Heart left ventricle (tissue), 16 donors: ENCODE results near the gene SNURF. TPM values are rescaled to one million over a fixed set of nuclear protein-coding genes. Genes with fewer than 3 reads are reported as not detected.

Source experiments
- ATAC-seq, 4 donors: fragments of 200-7000 bp; cut with Tn5 transposase; one replicate each; pipeline ENCODE4 v1.9.1; 2020 to 2022; ENCODE audit warnings: moderate library complexity in 4 of 4, mild to moderate bottlenecking in 3 of 4, moderate number of reproducible peaks in 1 of 4
- DNase-seq, 5 donors: peaks; one replicate each; pipeline ENCODE4 v3.0.0-alpha.2; 2020
- H3K27ac ChIP-seq, 12 donors: fragments of 200-600 bp; sonication (generic) in 4 of 12; one replicate each; pipeline versions ENCODE4 v1.5.0 to v1.8.0; 2016 to 2022; ENCODE audit warnings: mild to moderate bottlenecking in 2 of 12
- H3K27me3 ChIP-seq, 9 donors: fragments of 200-600 bp; sonication (generic) in 2 of 9; one replicate each; pipeline versions ENCODE4 v1.5.1 to v1.8.0; 2016 to 2022; ENCODE audit warnings: mild to moderate bottlenecking in 3 of 9
- H3K36me3 ChIP-seq, 9 donors: fragments of 200-600 bp; sonication (generic) in 2 of 9; one replicate each; pipeline versions ENCODE4 v1.5.0 to v1.8.0; 2018 to 2022; ENCODE audit warnings: mild to moderate bottlenecking in 2 of 9
- H3K4me1 ChIP-seq, 12 donors: fragments of 200-600 bp; sonication (generic) in 4 of 12; one replicate each; pipeline versions ENCODE4 v1.5.0 to v1.8.0; 2016 to 2022; ENCODE audit warnings: mild to moderate bottlenecking in 3 of 12
- H3K4me3 ChIP-seq, 12 donors: fragments of 200-600 bp; sonication (generic) in 4 of 12; one replicate each; pipeline versions ENCODE4 v1.5.0 to v1.8.0; 2017 to 2022; ENCODE audit warnings: mild to moderate bottlenecking in 9 of 12, moderate library complexity in 4 of 12
- H3K9me3 ChIP-seq, 12 donors: fragments of 200-600 bp; sonication (generic) in 4 of 12; one replicate each; pipeline versions ENCODE4 v1.5.0 to v1.8.0; 2016 to 2022; ENCODE audit warnings: mild to moderate bottlenecking in 1 of 12
- CTCF ChIP-seq, 12 donors: fragments of 200-600 bp; sonication (generic) in 4 of 12; IDR thresholded peaks; one replicate each; pipeline versions ENCODE4 v1.5.0 to v1.8.0; 2018 to 2022; ENCODE audit warnings: antibody characterized with exemption in 12 of 12, mild to moderate bottlenecking in 5 of 12
- POLR2A ChIP-seq, 2 donors: fragments of 450-650 bp; IDR thresholded peaks; one replicate each; pipeline ENCODE4 v1.6.1; 2017; ENCODE audit warnings: antibody characterized with exemption in 2 of 2, mild to moderate bottlenecking in 2 of 2, moderate library complexity in 2 of 2
- WGBS, 4 donors: extraction: QIAGEN DNeasy Blood & Tissue Kit in 2 of 4; methylation state at CpG; one replicate each; pipeline versions ENCODE4 v1.1.5 to v1.1.7; 2013 to 2018; 5-methylcytosine and 5-hydroxymethylcytosine counted together
- intact Hi-C, 10 donors: fragments of 100-400 bp; cut with DNase I; formaldehyde crosslinking; loops; one replicate each; pipeline versions ENCODE4 v1.11.1 to v1.14.2; 2022
- polyA plus RNA-seq, 2 donors: library from polyadenylated mRNA; stranded (reverse); fragments of 200-250 nt; gene quantifications; one replicate each; pipeline ENCODE4 v1.2.3, GENCODE V29; 2013
- total RNA-seq, 9 donors: library from RNA; depleted of rRNA in 2 of 9; stranded (reverse); fragments of >200 nt in 2 of 9; fragmentation: NEBNext Ultra II Directional in 3 of 9; extraction: Animal tissue kit (Norgen Biotek cat#: 25700) in 3 of 9; gene quantifications; one replicate each; pipeline versions ENCODE4 v1.1.0 to v1.2.4, GENCODE V29; 2016 to 2023
- donor health status: ischemic (EF 13 %, LVEDD 7.1; RV severe dilation, severe dysfunction).
- donor health status: healthy with polysubstance abuse.
- donor health status: DM: no; HTN: yes; CAD: no.
- donor health status: DM: no; HTN: no; CAD: no.
- donor health status: ischemic (EF 25% LVEDD 6.9; RV normal size, moderate dysfunction).
- donor health status: ischemic (EF 25% LVEDD 5.7; RV mildly dilated, moderate dysfunction).
- donor health status: healthy.
- donor health status: DM: yes; HTN: yes; CAD: no.
- donor health status: ischemic (EF 35%, LVEDD 5.7; RV mildly dilated, moderate dysfunction).
- donor health status: nonischemic (EF 11% LVEDD 7.7; RV severe dilation, severe dysfunction).
- donor health status: DM: yes; HTN: yes; CAD: no.
- donor health status: PGD.
- donor health status: ischemic (EF 29% LVEDD 5.4; RV normal size, mild dysfunction).
- donor health status: nonischemic (EF 23%, LVEDD 6.1; RV moderate dilation, normal function).

The SNURF gene
- total and polyA plus RNA-seq, 11 donors: 4.9 to 80.2 (median 36.6) TPM

- Histone ChIP-seq H3K27me3 (no peaks in the 10 kb centered on the region), H3K36me3 (no peaks in the 10 kb centered on the region), H3K4me1 (peaks cover 0 to 2% (median 0%) of the 10 kb centered on the region in 12 donors), H3K27ac (no peak overlapping the region), H3K4me3 (no peak overlapping the region), H3K9me3 (peaks cover 0 to 17% (median 0%) of the 10 kb centered on the region in 12 donors)
- no peak for DNase-seq
- intact Hi-C loops: no loop called here
- ATAC-seq: no peak
- TF ChIP-seq POLR2A (IDR thresholded peaks at IDR 0.05): no peak
- no peak for TF ChIP-seq CTCF (IDR thresholded peaks at IDR 0.05)
- 68 to 85% (median 78%) methylated on average over 1 of the region's 1 CpG for WGBS, 4 donors
Measured at GRCh38 chr15:24945711-24946110, 9.1 kb upstream of the SNURF start.

GRCh38 chr15:24948495-24948894, 6.3 kb upstream of the SNURF start:
- H3K4me3 ChIP-seq: no peak overlapping the region
- H3K36me3 ChIP-seq: no peaks in the 10 kb centered on the region
- H3K9me3 ChIP-seq: peaks cover 0 to 17% (median 0%) of the 10 kb centered on the region in 12 donors
- DNase-seq (no peak), ATAC-seq (no peak)
- TF ChIP-seq POLR2A (IDR thresholded peaks at IDR 0.05) (no peak), CTCF (IDR thresholded peaks at IDR 0.05) (no peak)
- H3K27me3 ChIP-seq: no peaks in the 10 kb centered on the region
- H3K27ac ChIP-seq: no peak overlapping the region
- WGBS, 4 donors: 62 to 74% (median 67%) methylated on average over 3 of the region's 3 CpGs
- intact Hi-C loops: no loop called here
- H3K4me1 ChIP-seq: peaks cover 0 to 2% (median 0%) of the 10 kb centered on the region in 12 donors

GRCh38 chr15:24955531-24955921, 739 bp downstream of the SNURF start:
- Histone ChIP-seq H3K4me3 (peak overlapping the region; percentile 34 to 97 (median 74)), H3K27ac (peak overlapping the region; percentile 78 to 96 (median 89)), H3K4me1 (peaks cover 0 to 5% (median 0%) of the 10 kb centered on the region in 12 donors), H3K9me3 (peaks cover 0 to 14% (median 0%) of the 10 kb centered on the region in 12 donors), H3K36me3 (no peaks in the 10 kb centered on the region), H3K27me3 (no peaks in the 10 kb centered on the region)
- DNase-seq (peak in 4 of 5 donors; percentile 16 to 73 (median 29)), ATAC-seq (peak in 3 of 4 donors; percentile 14 to 29 (median 20))
- intact Hi-C loops: no loop called here
- no peak for TF ChIP-seq POLR2A (IDR thresholded peaks at IDR 0.05)
- 43 to 67% (median 51%) methylated on average over 31 of the region's 31 CpGs for WGBS, 4 donors

- Histone ChIP-seq H3K27ac (peak overlapping the region; percentile 78 to 96 (median 87)), H3K4me3 (peak overlapping the region; percentile 34 to 97 (median 74)), H3K9me3 (peaks cover 0 to 18% (median 0%) of the 10 kb centered on the region in 12 donors), H3K27me3 (no peaks in the 10 kb centered on the region), H3K4me1 (peaks cover 0 to 5% (median 0%) of the 10 kb centered on the region in 12 donors), H3K36me3 (no peaks in the 10 kb centered on the region)
- DNase-seq: peak; percentile 74 to 84 (median 78)
- peak; percentile 80 to 88 (median 86) for ATAC-seq
- TF ChIP-seq POLR2A (IDR thresholded peaks at IDR 0.05) (no peak), CTCF (IDR thresholded peaks at IDR 0.05) (no peak)
- intact Hi-C loops: no loop called here
- WGBS, 4 donors: 44 to 58% (median 51%) methylated on average over 22 to 28 of the region's 28 CpGs
Measured at GRCh38 chr15:24956111-24956838, 1.5 kb downstream of the SNURF start.
